ENCODE measurements around the gene JAKMIP1. TPM values are rescaled to one million over a fixed set of nuclear protein-coding genes. Genes with fewer than 3 reads are reported as not detected.

JAKMIP1 gene
- total RNA-seq, 2 experiments from 2014 or later = 4.0 to 5.1 TPM

GRCh38 chr4:6228158-6229067, 28.1 kb upstream of the JAKMIP1 start:
- no peaks in the 10 kb centered on the region for H3K9me3 ChIP-seq (ENCODE audit: low read length)
- no peak for DNase-seq (ENCODE audit: low spot score)
- no peaks in the 10 kb centered on the region for H3K4me1 ChIP-seq (ENCODE audit: insufficient read depth, low read length, poor library complexity, severe bottlenecking)
- TF ChIP-seq, protein P1, sequence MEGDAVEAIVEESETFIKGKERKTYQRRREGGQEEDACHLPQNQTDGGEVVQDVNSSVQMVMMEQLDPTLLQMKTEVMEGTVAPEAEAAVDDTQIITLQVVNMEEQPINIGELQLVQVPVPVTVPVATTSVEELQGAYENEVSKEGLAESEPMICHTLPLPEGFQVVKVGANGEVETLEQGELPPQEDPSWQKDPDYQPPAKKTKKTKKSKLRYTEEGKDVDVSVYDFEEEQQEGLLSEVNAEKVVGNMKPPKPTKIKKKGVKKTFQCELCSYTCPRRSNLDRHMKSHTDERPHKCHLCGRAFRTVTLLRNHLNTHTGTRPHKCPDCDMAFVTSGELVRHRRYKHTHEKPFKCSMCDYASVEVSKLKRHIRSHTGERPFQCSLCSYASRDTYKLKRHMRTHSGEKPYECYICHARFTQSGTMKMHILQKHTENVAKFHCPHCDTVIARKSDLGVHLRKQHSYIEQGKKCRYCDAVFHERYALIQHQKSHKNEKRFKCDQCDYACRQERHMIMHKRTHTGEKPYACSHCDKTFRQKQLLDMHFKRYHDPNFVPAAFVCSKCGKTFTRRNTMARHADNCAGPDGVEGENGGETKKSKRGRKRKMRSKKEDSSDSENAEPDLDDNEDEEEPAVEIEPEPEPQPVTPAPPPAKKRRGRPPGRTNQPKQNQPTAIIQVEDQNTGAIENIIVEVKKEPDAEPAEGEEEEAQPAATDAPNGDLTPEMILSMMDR (conservative IDR thresholded peaks at IDR 0.05; ENCODE audit: low read length) = no peak
- TF ChIP-seq EZH2phosphoT487 (IDR thresholded peaks at IDR 0.05; ENCODE audit: borderline replicate concordance, low read depth, low read length) = no peak
- ChIA-PET CTCF (ENCODE audit: unreplicated experiment) (no interaction called here), POLR2A (no interaction called here)
- H3K4me2 ChIP-seq (ENCODE audit: low read length) = no peak overlapping the region
- no TSS peak for BruUV-seq (replicated peaks)
- intact Hi-C loops (cut with micrococcal nuclease; ENCODE audit: unreplicated experiment) = no loop called here
- H3K9me2 ChIP-seq (ENCODE audit: insufficient read depth, low read length) = no peaks in the 10 kb centered on the region
- no peak overlapping the region for H2AFZ ChIP-seq (ENCODE audit: low read length)
- H3K4me3 ChIP-seq (ENCODE audit: low read depth, low read length, poor library complexity, severe bottlenecking) = no peak overlapping the region
- no peaks in the 10 kb centered on the region for H3K79me2 ChIP-seq (ENCODE audit: insufficient read depth, low read depth, low read length)
- no peaks in the 10 kb centered on the region for H4K20me1 ChIP-seq (ENCODE audit: insufficient read depth, low read length)
- H3K27ac ChIP-seq (ENCODE audit: low read depth, low read length, poor library complexity, severe bottlenecking) = no peak overlapping the region
- no peaks in the 10 kb centered on the region for H3K36me3 ChIP-seq (ENCODE audit: insufficient read depth, low read length)

DNA sequence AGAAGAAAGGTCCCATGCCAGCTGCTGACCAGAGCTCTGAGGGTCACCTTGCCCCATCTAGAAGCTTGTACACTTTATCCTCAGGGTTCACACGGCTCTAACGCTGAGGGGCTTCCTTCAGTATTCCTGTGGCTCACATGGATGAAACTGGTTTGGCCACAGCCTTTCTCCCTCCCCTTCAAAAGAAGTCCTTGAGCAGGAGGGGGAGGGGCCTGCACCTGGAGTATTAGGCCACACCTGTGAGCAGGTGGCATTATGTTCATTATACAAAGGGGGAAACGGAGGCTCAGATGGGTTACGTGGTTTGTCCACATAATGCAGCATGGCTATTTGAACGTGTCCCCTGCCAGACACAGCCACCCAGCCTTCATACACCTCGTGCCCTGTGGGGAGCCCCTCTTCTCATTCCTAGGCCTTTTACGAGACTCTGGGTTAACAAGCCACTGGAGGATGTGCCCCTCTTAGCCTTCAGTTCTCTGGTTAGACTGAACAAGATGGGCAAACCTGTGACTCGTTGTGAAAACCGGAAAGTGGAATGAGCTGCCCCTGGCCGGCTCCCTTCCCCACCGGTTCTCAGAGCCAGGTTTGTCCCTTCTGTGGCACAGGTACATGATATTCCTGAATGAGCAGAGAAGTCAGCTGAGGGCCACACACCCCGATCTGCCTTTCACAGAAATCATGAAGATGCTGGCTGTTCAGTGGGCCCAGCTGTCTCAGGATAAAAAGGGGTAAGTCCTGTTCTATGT, 27.2 kb upstream of the JAKMIP1 start:
- Histone ChIP-seq H3K36me3 (ENCODE audit: insufficient read depth, low read length) (no peaks in the 10 kb centered on the region), H3K4me3 (ENCODE audit: low read depth, low read length, poor library complexity, severe bottlenecking) (no peak overlapping the region), H3K79me2 (ENCODE audit: insufficient read depth, low read depth, low read length) (no peaks in the 10 kb centered on the region), H3K9me3 (ENCODE audit: low read length) (no peaks in the 10 kb centered on the region), H3K27ac (ENCODE audit: low read depth, low read length, poor library complexity, severe bottlenecking) (no peak overlapping the region), H3K4me2 (ENCODE audit: low read length) (no peak overlapping the region), H4K20me1 (ENCODE audit: insufficient read depth, low read length) (no peaks in the 10 kb centered on the region), H3K4me1 (ENCODE audit: insufficient read depth, low read length, poor library complexity, severe bottlenecking) (no peaks in the 10 kb centered on the region), H2AFZ (ENCODE audit: low read length) (no peak overlapping the region), H3K9me2 (ENCODE audit: insufficient read depth, low read length) (no peaks in the 10 kb centered on the region)
- CTCF ChIA-PET (ENCODE audit: unreplicated experiment) = no interaction called here
- no TSS peak for BruUV-seq (replicated peaks)
- TF ChIP-seq, protein P1 (conservative IDR thresholded peaks at IDR 0.05; ENCODE audit: low read length) = no peak
- no peak for TF ChIP-seq EZH2phosphoT487 (IDR thresholded peaks at IDR 0.05; ENCODE audit: borderline replicate concordance, low read depth, low read length)
- no peak for DNase-seq (ENCODE audit: low spot score)
- intact Hi-C loops (cut with micrococcal nuclease; ENCODE audit: unreplicated experiment) = no loop called here
- POLR2A ChIA-PET = no interaction called here

Data from OCI-LY7 (cell line).